Endothelial cell of hepatic sinusoid (primary cell): ENCODE results near the gene CEP83.

Experiments
- in situ Hi-C: cut with HindIII; loops from 2 replicates; pipeline ENCODE4 v1.10.0; 2017; ENCODE audit warnings: low sequenced_read_pairs

Gene CEP83

DNA sequence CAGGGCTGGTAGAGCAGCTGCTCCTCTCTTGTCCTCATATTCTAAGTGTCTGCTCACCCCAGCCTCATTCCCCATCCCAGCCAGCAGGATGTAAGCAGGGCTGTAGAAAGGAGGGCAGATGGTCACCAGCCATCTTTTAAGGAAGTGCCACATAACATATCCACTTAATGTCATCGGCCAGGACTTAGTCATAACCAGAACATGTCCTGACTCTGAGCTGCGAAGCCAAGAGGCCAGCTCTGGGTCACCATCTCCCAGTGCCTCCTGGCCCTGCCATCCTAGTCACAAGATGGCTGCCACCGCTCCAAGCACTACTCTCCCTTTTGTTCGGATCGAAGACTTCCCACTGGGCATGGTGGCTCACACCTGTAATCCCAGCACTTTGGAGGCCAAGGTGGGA lies 187.4 kb downstream of the CEP83 start:
- in situ Hi-C loops, result no loop called here

DNA sequence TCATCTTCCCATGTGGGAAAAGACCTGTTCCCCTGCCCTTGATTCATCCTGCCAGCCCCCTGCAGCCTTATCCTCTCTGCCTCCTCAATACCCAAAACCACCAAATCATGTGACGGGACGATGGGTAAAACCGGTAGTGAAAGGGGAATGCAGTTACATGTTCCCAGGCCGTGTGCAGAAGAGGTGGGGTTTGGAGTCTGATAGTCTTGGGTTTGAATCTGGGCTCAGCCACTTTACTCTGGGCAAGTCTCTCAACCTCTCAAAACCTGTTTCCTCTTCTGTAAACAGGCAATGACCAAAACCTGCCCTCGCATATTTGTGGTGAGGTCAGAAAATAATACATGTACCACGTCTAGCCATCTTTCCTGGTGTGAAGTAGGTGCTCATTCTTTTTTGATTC lies 188.3 kb downstream of the CEP83 start:
- in situ Hi-C loops, result no loop called here

DNA sequence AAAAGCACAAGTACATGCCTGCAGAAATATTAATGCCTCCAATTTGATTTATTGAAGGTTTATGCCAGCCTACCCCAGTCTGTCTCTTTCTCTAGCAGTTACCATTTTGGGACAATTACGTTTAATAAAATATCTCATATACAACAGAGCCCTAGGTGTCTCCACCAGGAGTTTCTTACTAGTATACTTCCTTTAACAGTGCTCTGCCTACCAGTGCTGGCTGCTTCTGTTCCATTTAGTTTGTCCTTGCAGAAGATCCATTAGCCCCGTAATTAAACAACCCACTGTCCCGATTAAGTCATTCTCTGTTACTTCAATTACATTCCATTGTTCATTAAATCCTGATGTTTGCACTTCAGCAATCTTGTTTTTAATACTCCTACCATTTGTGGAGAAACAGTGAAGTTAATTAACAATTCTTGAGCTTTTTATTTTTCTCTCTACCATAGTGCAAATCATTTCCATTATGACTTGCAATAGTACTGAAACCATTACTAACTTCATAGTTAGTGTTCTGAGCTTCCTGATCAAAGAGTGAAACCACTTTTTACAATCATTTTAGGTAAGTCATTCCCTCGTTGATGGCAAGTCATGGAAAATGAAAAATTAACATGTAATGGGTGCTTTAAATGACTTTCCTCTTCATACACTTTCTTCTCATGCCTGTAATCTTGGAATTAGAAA lies 190.2 kb downstream of the CEP83 start:
- in situ Hi-C loops, result no loop called here

DNA sequence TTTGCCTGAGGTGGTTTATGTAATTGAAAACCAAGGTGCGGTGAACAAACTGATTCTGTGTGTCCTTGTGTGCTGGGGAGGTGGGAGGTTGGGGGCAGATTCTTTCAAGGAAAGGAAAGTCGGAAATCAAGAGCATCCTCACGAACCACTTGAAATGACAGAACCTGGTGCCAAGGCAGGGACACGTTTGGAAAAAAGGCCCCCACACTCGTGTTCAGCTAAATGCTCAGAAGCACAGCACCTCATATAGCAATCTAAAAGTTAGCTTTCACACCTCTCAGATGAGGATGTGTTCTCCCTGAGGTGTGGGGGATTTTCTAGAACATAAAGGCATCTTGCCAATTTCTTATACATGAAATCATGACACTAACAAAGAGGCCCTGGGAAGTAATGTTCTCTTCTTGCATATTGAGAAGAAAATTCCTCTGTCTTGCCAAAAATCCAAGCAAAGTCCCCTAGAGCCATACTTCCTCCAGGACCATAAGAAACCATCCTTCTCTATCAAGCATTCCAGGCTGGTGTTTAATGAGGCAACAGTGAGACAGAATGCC lies 191.7 kb downstream of the CEP83 start:
- in situ Hi-C loops, result no loop called here

DNA sequence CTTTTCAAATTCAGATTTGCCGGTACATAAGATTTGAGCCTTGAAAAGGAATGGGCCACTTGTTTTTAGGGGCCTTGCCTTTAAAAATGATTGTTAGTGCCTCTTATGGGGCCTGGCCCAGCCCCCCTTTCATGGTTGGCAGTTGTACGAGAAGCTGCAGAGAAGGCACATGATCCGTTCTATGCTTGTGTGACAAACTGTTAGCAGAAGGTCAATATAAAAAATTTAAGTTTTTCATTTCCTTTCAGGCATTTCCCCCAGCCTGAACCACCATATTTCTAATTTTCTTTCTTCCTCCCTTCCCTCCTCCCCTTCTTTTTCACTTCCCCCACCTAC lies 192.2 kb downstream of the CEP83 start:
- in situ Hi-C loops, result no loop called here

DNA sequence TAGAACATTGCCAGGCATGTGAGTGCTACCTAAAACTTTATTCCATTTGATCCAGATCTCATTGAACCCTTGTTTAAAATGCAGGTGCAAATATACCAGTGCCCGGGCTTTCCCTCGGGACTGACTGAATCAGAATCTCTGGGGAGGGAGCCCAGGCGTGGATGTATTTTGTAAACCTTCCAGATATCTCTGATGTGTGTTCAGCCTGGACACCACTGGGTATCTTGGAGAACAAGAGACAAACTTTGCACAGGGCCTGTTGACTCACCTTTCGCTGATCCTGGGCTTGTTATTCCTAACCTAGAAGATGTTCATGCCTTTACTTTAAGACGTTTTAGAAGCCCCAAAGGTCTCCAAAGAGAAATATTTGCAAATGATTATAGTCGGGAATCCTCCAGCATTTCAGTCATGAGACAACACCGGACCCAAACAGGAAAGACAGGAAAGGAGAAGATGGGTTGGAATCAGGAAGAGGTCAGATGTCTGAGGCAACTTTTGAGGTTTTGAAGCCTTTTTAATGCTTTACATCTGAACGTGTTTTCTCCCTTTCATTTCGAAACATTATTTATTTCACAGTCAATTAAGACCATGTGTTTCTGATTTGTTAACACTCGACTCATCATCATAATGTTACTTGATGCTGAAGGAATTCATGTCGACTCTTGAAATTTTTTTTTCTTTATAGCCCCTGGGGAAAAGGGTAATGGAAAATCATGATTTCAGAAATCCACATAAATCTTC lies 192.7 kb downstream of the CEP83 start:
- in situ Hi-C loops, result no loop called here

GRCh38 chr12:94265966-94266745 lies 193.5 kb downstream of the CEP83 start:
- in situ Hi-C loops, result no loop called here

- in situ Hi-C loops, result no loop called here
Measured at GRCh38 chr12:94265539-94265938, 194.1 kb downstream of the CEP83 start.

DNA sequence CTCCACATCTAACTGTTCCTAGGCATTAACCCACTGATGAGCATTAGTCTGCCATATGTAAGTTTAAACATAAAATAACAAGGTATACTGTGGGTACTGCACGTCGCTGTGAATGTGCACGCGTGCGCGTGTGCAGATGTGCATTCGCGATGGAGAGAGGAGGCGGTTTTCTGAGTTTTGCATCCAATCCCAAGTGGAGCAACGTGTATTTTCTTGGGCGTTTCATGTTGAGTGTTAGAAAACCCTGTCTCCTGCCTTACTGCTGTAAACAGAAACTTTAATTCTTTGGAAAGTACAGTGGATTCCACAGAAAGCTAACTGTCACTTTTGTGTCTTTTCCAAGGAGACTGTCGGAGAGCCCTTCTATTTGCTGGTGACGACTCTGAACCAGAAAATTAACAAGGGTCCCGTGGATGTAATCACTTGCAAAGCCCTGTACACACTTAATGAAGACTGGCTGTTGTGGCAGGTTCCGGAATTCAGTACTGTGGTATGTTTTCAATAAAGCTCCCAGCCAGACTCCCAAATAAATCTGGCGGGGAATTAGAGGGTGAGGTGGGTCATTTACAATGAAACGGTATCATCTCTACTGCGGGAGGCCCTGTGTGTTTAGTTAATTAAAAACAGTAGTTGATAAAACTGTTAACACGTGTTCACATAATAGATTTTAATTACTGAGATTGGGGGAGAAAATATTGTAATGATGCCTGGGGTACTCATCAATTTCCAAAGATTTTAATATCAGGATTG lies 194.8 kb downstream of the CEP83 start:
- in situ Hi-C loops, result no loop called here

DNA sequence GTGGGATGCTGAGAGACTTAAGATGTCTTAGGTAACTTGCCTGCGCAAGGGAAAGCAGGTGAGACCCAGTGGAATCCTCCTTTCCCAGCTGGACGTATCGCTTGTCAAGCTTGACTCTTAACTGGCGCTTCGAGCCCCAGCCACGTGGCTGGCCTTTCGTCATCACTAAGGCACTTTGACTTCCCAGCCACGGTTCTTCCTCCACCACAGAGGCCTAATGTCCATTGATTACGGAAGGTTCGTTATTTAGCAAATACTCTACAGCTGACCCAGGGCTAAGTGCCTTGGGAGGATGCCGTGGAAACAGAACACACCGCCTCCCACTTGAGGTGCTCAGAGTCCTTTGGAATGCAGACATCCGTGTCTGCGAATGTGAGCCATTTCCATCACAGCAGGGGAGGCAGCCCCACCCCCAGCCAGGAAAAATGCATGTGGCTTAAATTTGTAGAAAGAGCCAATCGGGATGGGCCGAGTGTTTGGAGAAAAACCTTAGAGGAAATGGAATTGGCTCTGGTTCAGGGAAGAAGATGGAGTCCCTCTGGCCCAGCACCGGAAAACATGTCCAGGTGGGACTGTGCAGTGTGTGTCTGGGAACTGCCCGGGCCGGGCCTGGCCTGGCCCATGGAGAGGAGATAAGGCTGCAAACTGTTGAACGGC lies 195.6 kb downstream of the CEP83 start:
- in situ Hi-C loops, result no loop called here

DNA sequence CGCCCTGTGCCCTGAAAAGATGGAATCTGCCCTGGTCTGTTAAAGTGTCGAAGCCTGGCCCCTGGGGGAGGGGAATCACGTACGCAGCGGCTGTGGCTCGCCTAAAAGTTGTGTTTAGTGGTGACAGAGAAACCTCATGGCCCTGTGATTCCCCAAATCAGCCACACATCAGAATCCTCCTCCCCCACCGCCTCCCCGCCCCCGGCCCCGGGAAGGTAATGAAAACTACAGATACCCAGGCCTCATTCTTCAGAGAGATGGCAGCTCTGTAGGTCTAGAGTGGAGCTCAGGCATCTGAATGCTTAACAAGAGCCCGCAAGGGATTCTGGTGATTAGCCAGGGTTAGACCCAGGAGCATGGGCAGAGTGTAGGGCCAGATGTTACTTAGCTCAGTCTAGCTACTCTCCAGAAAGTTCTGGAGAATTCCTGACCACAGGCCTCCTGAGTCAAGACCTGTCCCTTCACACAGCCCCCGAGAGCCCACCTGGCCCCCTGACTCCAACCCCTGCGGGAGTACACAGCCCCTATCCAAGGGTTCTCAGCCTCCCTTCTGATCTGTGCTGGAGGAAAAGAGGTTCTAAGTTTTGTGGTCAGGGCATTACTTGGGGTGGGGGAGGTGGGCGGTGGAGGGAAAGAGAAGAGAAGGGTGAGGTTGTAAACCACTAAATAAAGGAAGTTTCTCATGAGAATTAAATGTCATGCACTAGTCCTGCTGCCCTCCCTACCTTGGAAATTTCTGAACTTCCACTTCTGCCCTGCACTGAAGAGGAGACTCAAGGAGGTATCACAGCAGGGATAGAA lies 196.5 kb downstream of the CEP83 start:
- in situ Hi-C loops, result no loop called here

- in situ Hi-C loops, result no loop called here
Measured at GRCh38 chr12:94262228-94263010, 197.2 kb downstream of the CEP83 start.

- in situ Hi-C loops, result no loop called here
Measured at GRCh38 chr12:94261786-94262185, 197.9 kb downstream of the CEP83 start.

- in situ Hi-C loops, result no loop called here
Measured at GRCh38 chr12:94261119-94261518, 198.5 kb downstream of the CEP83 start.

GRCh38 chr12:94260717-94261116 lies 198.9 kb downstream of the CEP83 start:
- in situ Hi-C loops, result no loop called here

DNA sequence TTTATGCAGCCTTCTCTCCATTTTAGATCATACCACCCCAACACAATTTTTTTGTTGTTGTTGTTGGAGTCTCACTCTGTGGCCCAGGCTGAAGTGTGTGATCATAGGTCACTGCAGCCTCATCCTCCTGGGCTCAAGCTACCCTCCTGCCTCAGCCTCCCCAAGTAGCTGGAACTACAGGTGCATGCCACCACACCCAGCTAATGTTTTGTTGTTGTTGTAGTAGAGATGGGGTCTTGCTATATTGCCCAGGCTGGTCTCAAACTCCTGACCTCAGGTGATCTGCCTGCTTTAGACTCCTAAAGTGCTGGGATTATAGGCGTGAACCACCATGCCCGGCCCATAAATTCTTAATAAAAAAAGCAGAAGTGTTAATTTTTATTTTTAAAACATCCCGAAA lies 199.7 kb downstream of the CEP83 start:
- in situ Hi-C loops, result no loop called here

DNA sequence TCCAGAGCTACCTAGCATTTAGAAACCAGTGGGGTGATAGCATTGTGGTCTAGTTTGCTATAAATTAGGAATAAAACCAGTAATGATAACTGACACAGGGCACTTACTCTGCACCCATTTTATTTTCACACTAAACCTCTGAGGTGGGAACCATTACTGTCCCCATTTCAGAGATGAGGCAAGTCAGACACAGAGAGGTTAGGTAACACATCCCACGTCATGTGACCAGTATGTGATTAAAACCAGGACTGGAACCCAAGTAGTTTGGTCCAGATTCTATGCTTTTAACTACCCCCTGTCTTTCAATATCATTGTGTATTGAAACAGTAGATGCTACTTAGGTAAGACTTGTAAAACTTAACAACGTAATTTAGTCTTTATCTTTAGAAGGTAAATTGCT lies 201.1 kb downstream of the CEP83 start:
- in situ Hi-C loops, result loop anchor here (5.0 kb wide), 1 partner anchor 39 kb away; no protein-coding TSS in a partner anchor
